ENCODE results near the gene POLR2F.

Gene POLR2F

DNA sequence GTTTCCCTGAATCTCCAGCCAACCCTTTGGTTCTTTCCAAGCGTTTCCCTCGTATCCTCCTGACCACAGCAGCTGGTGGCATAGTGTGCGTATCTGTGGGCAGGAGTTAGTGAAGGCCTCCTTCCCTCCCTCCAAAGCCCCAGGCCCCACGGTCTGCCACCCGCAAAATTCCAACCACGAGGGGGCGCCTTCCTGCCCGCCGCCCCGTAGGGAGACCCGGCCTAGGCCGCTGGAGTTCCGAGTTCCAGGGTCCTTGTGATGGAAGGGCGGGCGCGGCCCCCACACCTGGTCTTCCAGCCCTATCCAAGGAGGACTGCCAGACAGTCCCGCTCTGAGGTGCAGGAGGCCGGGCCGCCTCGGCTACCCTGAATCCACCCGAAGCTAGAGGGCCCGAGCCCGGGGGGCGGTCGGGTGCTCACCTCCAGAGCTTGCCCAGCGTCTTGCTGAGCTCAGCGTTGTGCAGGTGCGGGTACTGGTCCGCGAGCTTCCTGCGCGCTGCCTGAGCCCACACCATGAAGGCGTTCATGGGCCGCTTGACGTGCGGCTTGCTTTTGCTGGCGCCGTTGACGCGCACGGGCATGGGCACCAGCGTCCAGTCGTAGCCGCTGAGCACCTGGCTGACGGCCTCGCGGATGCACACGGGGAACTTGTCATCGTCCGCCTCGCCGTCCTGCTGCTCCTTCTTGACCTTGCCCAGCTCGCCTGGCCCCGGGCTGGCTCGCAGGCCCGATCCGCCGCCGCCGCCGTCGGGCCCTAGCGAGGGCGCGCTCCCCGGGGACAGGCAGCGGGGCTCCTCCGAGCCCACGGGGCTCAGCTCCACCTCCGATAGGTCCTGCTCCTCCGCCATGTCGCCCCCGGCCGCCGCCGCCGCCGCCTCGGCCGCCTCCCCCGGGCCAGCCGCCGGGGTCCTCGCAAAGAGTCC is 29.7 kb downstream of the POLR2F start:
- peak; percentile 42 for DNase-seq

- DNase-seq, result peak; percentile 39
Observed at GRCh38 chr22:37983860-37984791, 30.6 kb downstream of the POLR2F start, which contains the start of gene SOX10. SOX10 (minus strand) TSS chr22:37984555; CDS start chr22:37983784, 771 bp downstream.

- no peak for DNase-seq
Observed at GRCh38 chr22:37985050-37985585, 31.6 kb downstream of the POLR2F start.

GRCh38 chr22:37985751-37986281 is 32.3 kb downstream of the POLR2F start:
- DNase-seq, result peak; percentile 16

- no peak for DNase-seq
Observed at GRCh38 chr22:37986371-37986770, 32.9 kb downstream of the POLR2F start.

DNA sequence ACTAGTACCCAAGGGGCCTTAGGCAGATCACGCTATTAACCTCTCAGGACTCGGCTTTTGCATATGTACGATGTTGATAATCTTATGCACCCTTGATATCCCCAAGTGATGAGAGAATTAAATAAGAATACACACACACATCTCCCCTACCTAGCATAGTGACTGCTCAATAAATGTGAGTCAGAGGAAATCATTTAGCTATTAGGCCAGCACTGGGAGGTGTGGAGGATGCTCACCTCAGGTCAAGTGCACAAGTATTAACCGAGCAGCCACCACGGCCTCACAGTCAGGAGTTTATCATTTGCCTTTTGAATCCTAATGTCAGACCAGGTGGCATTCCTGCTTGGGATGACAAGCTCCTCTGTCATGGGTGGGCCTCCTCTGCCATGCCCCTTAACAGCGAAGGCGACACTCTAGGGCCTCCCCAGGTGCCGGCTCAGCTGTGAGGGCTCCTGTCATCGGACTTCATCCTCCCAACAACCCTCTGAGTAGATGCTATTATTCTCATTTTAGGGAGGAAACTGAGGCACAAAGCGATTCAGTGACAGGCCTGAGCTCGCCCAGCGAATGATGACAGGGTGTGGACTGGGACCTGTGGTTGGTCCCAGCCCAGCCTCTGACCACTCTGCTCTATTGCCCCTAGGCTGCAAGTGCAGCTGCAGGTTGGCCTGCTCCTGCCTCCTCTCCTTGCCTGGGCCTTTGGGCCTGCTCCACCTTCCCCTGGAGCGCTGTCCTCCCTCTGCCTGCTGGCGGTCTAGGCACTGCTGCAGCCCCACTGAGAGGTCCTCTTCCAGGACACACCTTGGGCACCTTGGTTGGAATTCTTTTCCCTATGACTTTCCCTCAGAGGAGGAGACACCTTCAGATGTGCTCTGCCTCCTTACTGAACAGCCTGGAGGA is 35.9 kb downstream of the POLR2F start:
- no peak for DNase-seq

DNA sequence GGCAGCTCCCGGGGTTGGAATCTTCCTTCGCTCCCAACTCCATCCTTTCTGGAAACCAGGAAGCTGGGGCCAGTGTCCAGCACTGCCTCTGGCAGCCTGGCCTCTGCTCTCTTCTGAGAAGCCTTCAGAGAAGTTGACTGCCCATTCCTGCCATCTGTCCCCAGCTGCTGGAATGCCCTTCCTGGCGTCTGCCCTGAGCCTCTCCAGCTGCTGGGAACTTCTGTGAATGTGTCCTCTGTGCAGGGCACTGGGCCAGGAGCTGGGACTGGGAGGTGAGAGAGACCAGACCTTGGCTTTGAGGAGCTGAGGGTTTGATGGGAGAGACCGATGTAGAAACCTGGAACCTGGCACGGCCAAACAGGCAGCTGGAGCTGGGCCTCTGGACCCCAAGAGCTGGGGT is 36.8 kb downstream of the POLR2F start:
- DNase-seq, result no peak

GRCh38 chr22:37990862-37991261 is 37.4 kb downstream of the POLR2F start:
- DNase-seq, result no peak

- DNase-seq, result no peak
Observed at GRCh38 chr22:37991731-37992442, 38.4 kb downstream of the POLR2F start.

- no peak for DNase-seq
Observed at GRCh38 chr22:37994049-37994448, 40.5 kb downstream of the POLR2F start.

DNA sequence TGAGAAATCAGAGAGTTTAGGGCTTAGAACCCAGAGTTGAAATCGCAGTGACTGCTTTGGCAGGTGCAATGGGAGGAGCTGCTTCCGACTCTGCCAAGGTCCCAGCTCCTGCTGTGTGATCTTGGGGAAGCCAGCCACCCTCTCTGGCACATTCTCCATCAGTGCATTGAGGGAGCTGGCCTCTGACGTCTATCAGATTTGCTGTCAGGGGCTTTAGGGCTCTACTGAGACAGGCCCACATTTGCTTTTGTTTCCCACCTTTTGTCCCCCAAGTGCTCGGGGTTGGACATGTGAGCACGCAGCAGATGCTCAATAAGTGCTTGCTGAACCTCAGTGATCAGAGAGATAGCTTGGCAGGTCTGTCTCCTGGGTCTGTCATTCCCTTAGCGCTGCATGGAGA is 41.5 kb downstream of the POLR2F start:
- DNase-seq, result no peak

DNA sequence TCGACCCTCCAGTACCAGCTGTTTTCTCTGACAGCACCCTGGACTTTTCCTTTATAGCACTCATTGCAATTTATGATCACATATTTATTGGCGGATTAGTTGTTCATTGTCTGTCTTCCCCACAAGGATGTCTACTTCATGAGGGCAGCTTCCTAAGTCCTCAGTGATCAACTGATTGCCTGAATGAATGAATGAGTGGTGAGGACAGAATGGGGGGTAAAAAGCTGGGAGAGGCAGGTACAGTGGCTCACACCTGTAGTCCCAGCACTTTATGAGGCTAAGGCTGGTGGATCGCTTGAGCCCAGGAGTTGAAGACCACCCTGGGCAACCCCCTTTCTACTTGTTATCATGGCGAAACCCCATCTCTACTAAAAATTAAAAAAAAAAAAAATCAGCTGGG is 42.0 kb downstream of the POLR2F start:
- no peak for DNase-seq

- no peak for DNase-seq
Observed at GRCh38 chr22:37996079-37996478, 42.6 kb downstream of the POLR2F start.

GRCh38 chr22:37996515-37997246 is 43.2 kb downstream of the POLR2F start:
- DNase-seq, result peak; percentile 41

GRCh38 chr22:37998543-37998942 is 45.0 kb downstream of the POLR2F start:
- DNase-seq, result peak; percentile 52

GRCh38 chr22:37999236-37999635 is 45.7 kb downstream of the POLR2F start:
- no peak for DNase-seq

GRCh38 chr22:37999640-38000272 is 46.3 kb downstream of the POLR2F start:
- no peak for DNase-seq

DNA sequence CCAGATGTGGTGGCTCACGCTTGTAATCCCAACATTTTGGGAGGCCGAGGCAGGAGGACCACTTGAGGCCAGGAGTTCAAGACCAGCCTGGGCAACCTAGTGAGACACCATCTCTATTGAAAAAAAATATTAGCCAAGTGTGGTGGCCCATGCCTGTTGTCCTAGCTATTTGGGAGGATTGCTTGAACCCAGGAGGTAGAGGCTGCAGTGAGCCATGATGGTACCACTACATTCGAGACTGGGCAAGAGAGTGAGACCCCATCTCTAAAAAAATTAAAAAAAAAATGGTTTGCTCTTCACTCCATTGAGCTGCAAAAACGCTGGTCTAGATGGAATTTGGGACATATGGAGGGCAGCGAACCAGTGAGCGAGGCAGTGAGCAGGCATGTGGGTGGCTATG is 52.4 kb downstream of the POLR2F start:
- no peak for DNase-seq

- no peak for DNase-seq
Observed at GRCh38 chr22:38006906-38007305, 53.4 kb downstream of the POLR2F start.

DNA sequence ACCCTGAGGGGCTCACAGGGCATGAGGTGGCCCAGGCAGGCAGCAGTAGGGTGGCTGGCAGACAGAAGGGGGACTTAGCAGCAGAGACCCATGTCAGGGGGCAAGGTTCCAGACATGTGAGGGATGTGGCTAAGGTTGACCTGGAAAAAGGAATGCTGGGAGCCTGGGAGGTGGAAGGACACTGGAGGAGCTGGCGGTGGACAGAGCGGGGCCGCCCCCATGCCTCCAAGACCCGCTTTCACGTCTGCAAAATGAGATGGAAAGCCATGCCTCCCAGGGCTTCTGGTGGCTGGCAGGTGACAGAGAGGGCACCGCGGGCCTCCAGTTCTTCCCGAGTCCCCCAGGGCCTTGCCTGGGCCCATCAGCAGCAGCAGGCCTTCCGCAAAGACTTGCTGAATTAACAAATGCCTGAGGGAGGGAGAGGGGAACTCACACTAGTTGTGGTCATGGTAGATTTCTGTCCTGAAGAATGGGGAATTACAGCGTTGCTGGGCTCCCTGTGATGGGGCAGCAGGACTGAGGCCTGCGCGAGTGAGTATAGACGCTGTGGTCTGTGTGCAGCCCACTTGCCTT is 53.9 kb downstream of the POLR2F start:
- DNase-seq, result no peak

All from eye (tissue), 1 donor.